Measurements from ENCODE around the gene ZMAT2.
A peak's percentile ranks its signal among the peaks of the same experiment; 100 is the strongest.
"Not testable (repeated sequence)": the region's sequence is repeated elsewhere in the genome, so short reads cannot be mapped to it uniquely, and the experiment has no call there.

Gene ZMAT2

DNA sequence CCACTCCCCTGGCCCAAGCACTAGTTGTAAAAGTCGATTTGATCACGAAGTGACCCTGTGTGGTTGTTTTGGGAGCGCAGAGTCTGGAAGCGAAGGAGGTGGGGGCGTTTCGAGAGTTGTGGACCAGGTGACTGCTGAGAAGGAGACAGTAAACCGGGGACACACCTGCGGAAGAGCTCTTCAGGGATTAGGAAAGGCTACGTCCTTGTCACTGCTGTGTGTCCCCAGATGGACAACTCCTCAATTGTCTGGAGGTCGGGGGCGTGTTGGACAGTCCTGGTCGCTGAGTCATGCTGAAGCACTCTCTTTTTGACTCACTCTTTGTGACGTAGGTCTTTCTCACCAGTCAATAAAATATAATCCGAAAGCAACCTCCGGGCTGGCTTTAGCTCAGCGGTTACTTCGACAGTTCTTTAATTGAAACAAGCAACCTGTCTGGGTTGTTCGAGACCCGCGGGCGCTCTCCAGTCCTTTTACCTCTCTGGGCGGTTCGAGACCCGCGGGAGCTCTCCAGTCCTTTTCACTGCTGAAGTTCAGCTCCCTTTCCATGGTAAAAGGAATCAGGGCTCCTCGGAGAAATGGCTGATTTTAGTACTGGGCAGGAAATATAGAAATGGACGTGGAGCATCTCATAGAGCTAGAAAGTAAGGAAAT, 10.8 kb downstream of the ZMAT2 start:
- peak; percentile 95 for DNase-seq

GRCh38 chr5:140711794-140712193, 11.5 kb downstream of the ZMAT2 start:
- no peak for DNase-seq

DNA sequence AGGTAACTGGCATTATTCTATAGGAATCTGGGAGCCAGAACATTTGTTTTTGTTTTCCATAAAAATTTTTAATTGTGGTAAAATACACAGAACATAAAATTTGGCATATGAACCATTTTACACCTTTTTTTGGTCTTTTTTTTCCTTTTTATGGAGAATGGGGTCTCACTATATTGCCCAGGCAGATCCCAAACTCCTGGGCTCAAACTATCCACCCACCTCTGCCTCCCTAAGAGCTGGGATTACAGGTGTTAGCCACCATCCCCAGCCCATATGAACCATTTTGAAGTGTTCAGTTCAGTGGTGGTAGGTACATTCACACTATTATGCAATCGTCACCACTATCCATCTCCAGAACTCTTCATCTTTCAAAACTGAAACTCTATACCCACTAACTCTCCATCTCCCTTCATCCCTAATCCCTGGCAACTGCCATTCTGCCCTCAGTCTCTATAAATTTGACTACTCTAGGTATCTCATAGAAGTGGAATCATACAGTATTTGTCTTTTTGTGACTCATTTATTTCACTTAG, 13.4 kb downstream of the ZMAT2 start:
- DNase-seq = no peak

DNA sequence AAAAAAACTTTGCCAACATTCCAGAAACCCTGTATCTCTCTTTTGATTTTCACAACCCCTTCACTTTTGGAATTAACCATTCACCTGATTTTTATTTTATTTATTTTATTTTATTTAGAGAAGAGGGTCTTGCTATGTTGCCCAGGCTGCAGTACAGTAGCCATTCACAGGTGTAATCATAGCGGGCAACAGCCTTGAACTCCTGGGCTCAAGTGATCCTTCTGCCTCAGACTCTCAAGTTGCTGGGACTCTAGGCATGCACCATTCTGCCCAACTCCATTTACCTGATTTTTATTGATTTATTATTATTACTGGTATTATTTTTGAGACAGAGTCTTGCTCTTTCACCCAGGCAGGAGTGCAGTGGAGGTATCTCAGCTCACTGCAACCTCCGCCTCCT, 16.0 kb downstream of the ZMAT2 start:
- DNase-seq = not testable (repeated sequence)

GRCh38 chr5:140718266-140718592, 18.0 kb downstream of the ZMAT2 start:
- DNase-seq = no peak

DNA sequence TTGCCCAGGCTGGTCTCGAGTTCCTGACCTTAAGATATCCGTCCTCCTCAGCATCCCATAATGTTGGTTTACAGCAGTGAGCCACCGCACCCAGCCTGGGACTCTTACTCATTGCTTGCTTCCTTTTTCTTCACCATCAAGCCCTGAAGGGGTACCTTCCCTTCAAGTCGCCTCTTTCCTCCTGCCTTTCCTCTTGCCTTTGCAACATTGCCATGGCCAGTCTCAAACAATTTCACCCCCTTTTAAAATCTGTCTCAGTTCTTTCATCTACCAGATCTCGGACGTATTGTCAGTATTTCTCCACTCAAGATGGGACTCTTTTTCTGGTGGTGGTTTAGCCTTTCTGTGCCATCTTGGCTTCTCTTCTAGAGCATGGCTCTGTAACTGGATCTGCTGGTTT, 20.5 kb downstream of the ZMAT2 start:
- DNase-seq = not testable (repeated sequence)

DNA sequence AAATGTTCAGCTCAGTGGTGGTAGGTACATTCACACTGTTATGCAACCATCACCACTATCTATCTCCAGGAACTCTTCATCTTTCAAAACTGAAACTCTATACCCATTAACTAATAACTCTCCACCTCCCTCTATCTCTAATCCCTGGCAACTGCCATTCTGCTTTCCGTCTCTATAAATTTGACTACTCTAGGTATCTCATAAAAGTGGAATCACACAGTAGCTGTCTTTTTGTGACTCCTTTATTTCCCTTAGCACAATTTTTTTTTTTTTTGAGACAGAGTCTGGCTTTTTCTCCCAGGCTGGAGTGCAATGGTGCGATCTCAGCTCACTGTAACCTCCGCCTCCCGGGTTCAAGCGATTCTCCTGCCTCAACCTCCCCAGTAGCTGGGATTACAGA, 21.1 kb downstream of the ZMAT2 start:
- not testable (repeated sequence) for DNase-seq

- peak; percentile 86 for DNase-seq
Observed at GRCh38 chr5:140725799-140726471, 25.7 kb downstream of the ZMAT2 start.

DNA sequence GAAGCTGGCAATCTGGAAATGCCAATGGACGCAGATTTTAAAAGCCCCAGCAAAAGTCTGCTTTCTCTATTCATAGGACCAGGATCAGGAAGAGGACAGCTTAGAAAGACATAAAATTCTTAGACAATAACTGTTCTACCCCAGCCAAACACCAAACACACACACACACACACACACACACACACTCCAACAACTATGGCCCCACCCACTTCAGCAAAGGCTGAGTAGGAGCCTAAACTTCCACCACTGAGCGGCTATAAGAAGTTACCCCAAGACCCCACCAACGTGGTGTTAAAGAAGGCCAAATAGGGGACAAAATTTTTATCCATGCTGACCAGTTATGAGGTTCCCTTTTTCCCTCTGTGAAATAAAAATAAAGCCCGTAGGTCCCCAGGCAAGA, 32.9 kb downstream of the ZMAT2 start:
- no peak for DNase-seq

DNA sequence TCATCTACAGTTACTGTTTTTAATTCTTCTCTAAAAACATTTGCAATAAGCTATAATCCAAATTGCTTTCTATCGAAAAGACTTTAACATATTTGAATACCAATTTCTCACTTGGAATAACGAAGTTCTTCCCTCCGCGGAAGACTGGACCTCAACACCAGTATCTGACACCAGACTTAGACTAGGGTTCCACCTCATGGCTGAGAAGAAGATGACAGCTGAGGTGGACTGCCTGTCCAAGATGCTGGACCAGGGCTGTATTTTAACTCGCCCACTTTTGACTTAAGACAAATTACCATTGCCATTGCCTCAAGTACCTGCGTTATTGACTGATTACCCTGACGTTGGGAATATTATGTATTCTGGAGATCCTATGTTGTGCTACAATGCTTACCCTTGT, 34.1 kb downstream of the ZMAT2 start:
- DNase-seq = no peak

GRCh38 chr5:140737486-140737885, 37.2 kb downstream of the ZMAT2 start:
- no peak for DNase-seq

DNA sequence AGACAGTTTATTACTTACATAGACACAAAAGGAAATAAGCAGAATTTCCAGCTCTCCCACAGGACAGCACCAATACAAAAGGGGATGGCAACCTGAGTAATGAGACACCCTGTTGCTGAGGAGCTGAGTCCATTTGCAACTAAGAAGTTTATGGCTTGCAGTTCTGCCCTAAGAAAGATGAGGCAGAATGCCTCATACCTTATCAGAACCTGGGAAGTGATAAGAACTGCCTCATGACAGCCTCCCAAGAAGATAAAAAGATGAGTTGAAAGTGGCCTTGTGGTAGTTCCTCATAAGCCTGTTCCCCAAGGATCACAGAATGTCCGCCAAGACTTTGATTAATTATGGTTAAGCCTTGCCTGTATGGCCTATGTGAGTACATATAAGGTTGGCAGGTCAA, 41.7 kb downstream of the ZMAT2 start:
- DNase-seq = no peak

GRCh38 chr5:140753561-140753960, 53.3 kb downstream of the ZMAT2 start:
- DNase-seq = no peak
